ENCODE measurements around the gene PROM1.

- TF ChIP-seq CTCF (IDR thresholded peaks at IDR 0.05) (no peak), EZH2 (IDR thresholded peaks at IDR 0.05) (no peak), EZH2phosphoT487 (IDR thresholded peaks at IDR 0.05) (no peak)
Measured at GRCh38 chr4:15936495-15936894, 147.3 kb downstream of the PROM1 start.

Measured in neural progenitor cell (in vitro differentiated cells).